Uterus (tissue), 4 donors: ENCODE results near the gene MFSD6L. TPM values are rescaled to one million over a fixed set of nuclear protein-coding genes. Genes with fewer than 3 reads are reported as not detected.

ENCODE experiments used
- DNase-seq, 2 donors: peaks; one replicate each; pipeline ENCODE4 v3.0.0-alpha.2; 2019 to 2020
- H3K27ac ChIP-seq, 2 donors: fragments of 200-600 bp; sonication (generic); 1 replicate in 1 of 2; 2 replicates in 1 of 2; pipeline ENCODE4 v1.5.1; 2016 to 2018
- H3K27me3 ChIP-seq, 2 donors: fragments of 200-600 bp; sonication (generic); one replicate each; pipeline ENCODE4 v1.5.1; 2018 to 2019; ENCODE audit warnings: control low read depth in 1 of 2
- H3K36me3 ChIP-seq, 2 donors: fragments of 200-600 bp; sonication (generic); one replicate each; pipeline ENCODE4 v1.5.1; 2019; ENCODE audit warnings: control low read depth in 1 of 2
- H3K4me1 ChIP-seq, 2 donors: fragments of 200-600 bp; sonication (generic); one replicate each; pipeline ENCODE4 v1.5.1; 2018 to 2019; ENCODE audit warnings: control low read depth in 1 of 2
- H3K4me3 ChIP-seq, 2 donors: fragments of 200-600 bp; sonication (generic); 1 replicate in 1 of 2; 2 replicates in 1 of 2; pipeline ENCODE4 v1.5.1; 2018 to 2019; ENCODE audit warnings: mild to moderate bottlenecking in 1 of 2
- H3K9me3 ChIP-seq, 2 donors: fragments of 200-600 bp; sonication (generic); one replicate each; pipeline ENCODE4 v1.5.1; 2019; ENCODE audit warnings: control low read depth in 1 of 2
- POLR2A ChIP-seq, 2 donors: fragments of 450-650 bp; IDR thresholded peaks; one replicate each; pipeline ENCODE4 v1.6.1; 2016; ENCODE audit warnings: antibody characterized with exemption in 2 of 2, mild to moderate bottlenecking in 1 of 2, moderate library complexity in 1 of 2
- intact Hi-C: fragments of 100-400 bp; cut with DNase I; formaldehyde crosslinking; loops from one replicate; pipeline ENCODE4 v1.15.1; 2023; ENCODE audit warnings: low total_unique reads
- total RNA-seq, 4 donors: library from RNA; depleted of rRNA in 3 of 4; stranded (reverse); fragments of >200 nt in 3 of 4; gene quantifications; one replicate each; pipeline versions ENCODE4 v1.1.0 to v1.2.4, GENCODE V29; 2014 to 2023
- TF ChIP-seq, protein P1 (sequence below), 4 experiments: fragments of 200-600 bp in 2 of 4; fragments of 450-650 bp in 2 of 4; sonication (generic) in 2 of 4; IDR thresholded peaks; one replicate each; pipeline ENCODE4 v1.5.1; 2016 to 2019; ENCODE audit warnings: antibody characterized with exemption in 4 of 4, mild to moderate bottlenecking in 2 of 4, moderate library complexity in 1 of 4
- donor health status: DM: yes; HTN: yes; CAD: no.

The MFSD6L gene
- total RNA-seq, 4 donors from 2014 or later, result 2.4 TPM; not detected in 3

DNA sequence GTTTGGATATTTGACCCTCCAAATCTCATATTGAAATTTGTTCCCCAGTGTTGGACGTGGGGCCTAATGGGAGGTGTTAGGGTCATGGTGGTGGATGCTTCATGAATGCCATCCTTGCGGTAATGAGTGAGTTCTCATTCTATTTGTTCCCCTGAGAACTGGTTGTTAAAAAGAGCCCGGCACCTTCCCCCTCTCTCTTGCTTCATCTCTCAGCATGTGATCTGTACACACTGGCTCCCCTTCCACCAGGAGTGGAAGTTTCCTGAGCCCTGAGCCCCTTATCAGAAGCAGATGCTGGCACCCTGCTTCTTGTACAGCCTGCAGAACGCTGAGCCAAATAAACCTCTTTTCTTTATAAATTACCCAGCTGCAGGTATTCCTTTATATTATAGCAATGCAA is 42.7 kb upstream of the MFSD6L start:
- H3K4me3 ChIP-seq, result no peak overlapping the region

GRCh38 chr17:8839410-8839935 is 40.3 kb upstream of the MFSD6L start:
- H3K9me3 ChIP-seq, result no peaks in the 10 kb centered on the region
- H3K4me3 ChIP-seq, result no peak overlapping the region
- TF ChIP-seq, protein P1, sequence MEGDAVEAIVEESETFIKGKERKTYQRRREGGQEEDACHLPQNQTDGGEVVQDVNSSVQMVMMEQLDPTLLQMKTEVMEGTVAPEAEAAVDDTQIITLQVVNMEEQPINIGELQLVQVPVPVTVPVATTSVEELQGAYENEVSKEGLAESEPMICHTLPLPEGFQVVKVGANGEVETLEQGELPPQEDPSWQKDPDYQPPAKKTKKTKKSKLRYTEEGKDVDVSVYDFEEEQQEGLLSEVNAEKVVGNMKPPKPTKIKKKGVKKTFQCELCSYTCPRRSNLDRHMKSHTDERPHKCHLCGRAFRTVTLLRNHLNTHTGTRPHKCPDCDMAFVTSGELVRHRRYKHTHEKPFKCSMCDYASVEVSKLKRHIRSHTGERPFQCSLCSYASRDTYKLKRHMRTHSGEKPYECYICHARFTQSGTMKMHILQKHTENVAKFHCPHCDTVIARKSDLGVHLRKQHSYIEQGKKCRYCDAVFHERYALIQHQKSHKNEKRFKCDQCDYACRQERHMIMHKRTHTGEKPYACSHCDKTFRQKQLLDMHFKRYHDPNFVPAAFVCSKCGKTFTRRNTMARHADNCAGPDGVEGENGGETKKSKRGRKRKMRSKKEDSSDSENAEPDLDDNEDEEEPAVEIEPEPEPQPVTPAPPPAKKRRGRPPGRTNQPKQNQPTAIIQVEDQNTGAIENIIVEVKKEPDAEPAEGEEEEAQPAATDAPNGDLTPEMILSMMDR (IDR thresholded peaks at IDR 0.05), result no peak
- TF ChIP-seq POLR2A (IDR thresholded peaks at IDR 0.05), result no peak
- no peaks in the 10 kb centered on the region for H3K27me3 ChIP-seq
- no peak for DNase-seq
- no peak overlapping the region for H3K27ac ChIP-seq
- H3K4me1 ChIP-seq, result no peaks in the 10 kb centered on the region
- H3K36me3 ChIP-seq, result no peaks in the 10 kb centered on the region
- intact Hi-C loops, result no loop called here

More for the DNA sequence above, 42.7 kb upstream of the MFSD6L start:
- H3K27ac ChIP-seq, result no peak overlapping the region
- no peak for DNase-seq
- H3K36me3 ChIP-seq, result no peaks in the 10 kb centered on the region
- TF ChIP-seq POLR2A (IDR thresholded peaks at IDR 0.05), result no peak
- TF ChIP-seq, protein P1 (IDR thresholded peaks at IDR 0.05), result no peak
- H3K4me1 ChIP-seq, result no peaks in the 10 kb centered on the region
- intact Hi-C loops, result no loop called here
- H3K9me3 ChIP-seq, result no peaks in the 10 kb centered on the region
- H3K27me3 ChIP-seq, result no peaks in the 10 kb centered on the region

GRCh38 chr17:8838551-8839095 is 39.5 kb upstream of the MFSD6L start:
- intact Hi-C loops, result no loop called here
- Histone ChIP-seq H3K4me3 (no peak overlapping the region), H3K27ac (no peak overlapping the region), H3K4me1 (no peaks in the 10 kb centered on the region), H3K36me3 (no peaks in the 10 kb centered on the region), H3K27me3 (no peaks in the 10 kb centered on the region), H3K9me3 (no peaks in the 10 kb centered on the region)
- no peak for DNase-seq
- TF ChIP-seq, protein P1 (IDR thresholded peaks at IDR 0.05), result no peak
- TF ChIP-seq POLR2A (IDR thresholded peaks at IDR 0.05), result no peak

- TF ChIP-seq, protein P1 (IDR thresholded peaks at IDR 0.05), result no peak
- TF ChIP-seq POLR2A (IDR thresholded peaks at IDR 0.05), result no peak
- H3K27me3 ChIP-seq, result peaks cover 0 to 5% of the 10 kb centered on the region in 2 donors
- DNase-seq, result no peak
- no peaks in the 10 kb centered on the region for H3K36me3 ChIP-seq
- H3K27ac ChIP-seq, result no peak overlapping the region
- H3K9me3 ChIP-seq, result no peaks in the 10 kb centered on the region
- intact Hi-C loops, result no loop called here
- H3K4me3 ChIP-seq, result no peak overlapping the region
- H3K4me1 ChIP-seq, result no peaks in the 10 kb centered on the region
Observed at GRCh38 chr17:8837563-8838075, 38.5 kb upstream of the MFSD6L start.

DNA sequence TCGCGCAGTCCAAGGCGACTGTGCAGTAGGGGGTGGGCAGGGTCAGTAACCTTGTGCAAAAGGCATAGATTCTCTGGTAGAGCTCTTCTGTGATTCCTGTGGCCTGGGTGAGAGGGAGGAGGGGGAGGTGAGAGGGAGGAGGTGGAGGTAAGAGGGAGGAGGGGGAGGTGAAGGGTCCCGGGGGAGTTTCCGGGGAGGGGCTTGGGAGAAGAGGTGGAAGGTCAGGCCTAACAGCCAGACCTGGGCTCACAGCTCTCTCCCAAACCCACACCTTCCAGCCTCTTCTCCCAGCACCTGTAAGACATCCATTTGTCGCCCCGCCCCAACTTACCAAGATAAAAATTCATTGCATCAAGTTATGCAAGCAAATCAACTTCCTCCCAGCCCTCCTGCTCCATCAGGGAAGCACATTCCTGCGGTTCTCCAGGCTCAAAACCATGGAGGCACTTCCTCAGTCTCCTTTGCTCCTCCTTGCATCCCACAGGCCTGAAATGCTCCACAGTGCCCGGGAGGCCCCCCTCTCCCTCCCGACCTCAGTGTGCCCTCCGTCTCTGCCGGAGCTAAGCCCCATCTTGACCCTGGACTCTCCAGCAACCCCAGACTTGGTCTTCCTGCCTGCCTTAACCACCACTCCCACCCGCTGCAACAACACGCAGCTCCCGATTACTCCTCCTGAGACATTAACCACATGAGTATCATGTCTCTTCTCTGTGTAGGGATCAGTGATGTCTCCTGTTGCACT is 37.8 kb upstream of the MFSD6L start:
- no peak for DNase-seq
- Histone ChIP-seq H3K4me1 (no peaks in the 10 kb centered on the region), H3K4me3 (no peak overlapping the region), H3K9me3 (no peaks in the 10 kb centered on the region), H3K27me3 (peaks cover 0 to 7% of the 10 kb centered on the region in 2 donors), H3K36me3 (no peaks in the 10 kb centered on the region), H3K27ac (no peak overlapping the region)
- intact Hi-C loops, result no loop called here
- TF ChIP-seq, protein P1 (IDR thresholded peaks at IDR 0.05), result no peak
- no peak for TF ChIP-seq POLR2A (IDR thresholded peaks at IDR 0.05)
